Glutamatergic neuron (in vitro differentiated cells): ENCODE results near the gene MED12. TPM values are rescaled to one million over a fixed set of nuclear protein-coding genes. Genes with fewer than 3 reads are reported as not detected.
A peak's percentile ranks its signal among the peaks of the same experiment; 100 is the strongest.

Experiments used
- DNase-seq: peaks from one replicate; pipeline ENCODE4 v3.0.0; 2022
- H3K27ac Mint-ChIP-seq: one replicate; pipeline ENCODE4 v1.8.0; 2020; ENCODE audit warnings: mild to moderate bottlenecking, mixed read lengths, inconsistent platforms; ENCODE audit not compliant: unreplicated experiment
- H3K27me3 Mint-ChIP-seq: one replicate; pipeline ENCODE4 v1.8.0; 2020; ENCODE audit warnings: mild to moderate bottlenecking, moderate library complexity, mixed read lengths, inconsistent platforms; ENCODE audit not compliant: unreplicated experiment
- H3K36me3 Mint-ChIP-seq: one replicate; pipeline ENCODE4 v1.8.0; 2020; ENCODE audit warnings: mild to moderate bottlenecking, mixed read lengths, inconsistent platforms; ENCODE audit not compliant: unreplicated experiment
- H3K4me1 Mint-ChIP-seq: one replicate; pipeline ENCODE4 v1.8.0; 2020; ENCODE audit warnings: mild to moderate bottlenecking, low read depth, mixed read lengths, inconsistent platforms; ENCODE audit not compliant: unreplicated experiment
- H3K4me3 Mint-ChIP-seq: one replicate; pipeline ENCODE4 v1.8.0; 2020; ENCODE audit warnings: mild to moderate bottlenecking, mixed read lengths, inconsistent platforms; ENCODE audit not compliant: unreplicated experiment
- H3K9me3 Mint-ChIP-seq: one replicate; pipeline ENCODE4 v1.8.0; 2020; ENCODE audit warnings: mild to moderate bottlenecking, moderate library complexity, mixed read lengths, inconsistent platforms; ENCODE audit not compliant: unreplicated experiment
- total RNA-seq: library from RNA; stranded (reverse); fragmentation: NEBNext Ultra II Directional; extraction: Animal tissue kit (Norgen Biotek cat#: 25700); gene quantifications from one replicate; pipeline ENCODE4 v1.2.1, GENCODE V29; 2021; ENCODE audit not compliant: unreplicated experiment
- TF ChIP-seq, protein P1 (sequence below): fragments of 200-600 bp; sonication (generic); IDR thresholded peaks from one replicate; pipeline ENCODE4 v1.5.0; 2021; ENCODE audit not compliant: partially characterized antibody, unreplicated experiment

Gene MED12
- total RNA-seq, 1 donor from 2014 or later, result 87.4 TPM

DNA sequence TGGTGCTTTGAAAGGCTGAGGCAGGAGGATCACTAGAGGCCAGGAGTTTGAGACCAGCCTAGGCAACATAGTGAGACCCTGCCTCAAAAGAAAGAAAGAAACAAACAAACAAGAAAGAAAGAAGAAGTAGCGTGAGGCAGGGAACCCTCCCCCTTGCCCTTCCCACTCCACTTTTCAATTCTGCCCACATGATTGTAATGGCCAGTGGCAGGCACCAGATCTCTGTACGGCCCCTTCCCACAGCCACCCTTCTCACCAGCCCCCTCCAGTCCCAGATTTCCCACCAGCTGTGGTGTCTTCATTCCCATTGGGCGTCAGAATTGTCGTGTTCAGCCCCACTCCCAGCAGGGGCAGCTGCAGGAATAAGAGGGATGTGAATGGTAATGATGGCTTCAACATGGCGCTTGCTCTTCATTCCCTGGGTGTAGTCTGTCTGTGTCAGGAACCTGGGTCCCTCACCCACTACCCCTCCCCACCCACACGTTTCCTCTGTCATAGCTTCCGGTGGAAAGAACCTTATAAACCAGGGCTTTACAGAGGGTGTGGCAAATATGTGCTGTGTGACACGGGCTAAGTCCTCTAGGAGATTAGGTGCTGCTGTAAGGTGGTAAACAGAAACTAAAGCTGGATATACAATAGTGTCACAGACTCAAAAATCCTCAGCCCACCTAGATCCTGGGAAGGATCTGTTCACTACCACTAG, 7.1 kb upstream of the MED12 start, which contains the start of gene IL2RG:
Gene IL2RG, minus strand, starts transcription at position 437 of the 703 bp plus-strand sequence. Its CDS starts 38 bp downstream, at position 399.
- no peak within 1 kb of the TSS for H3K27ac Mint-ChIP-seq
- H3K4me1 Mint-ChIP-seq, result peaks cover 12% of the 10 kb centered on the region
- no peaks in the 10 kb centered on the region for H3K36me3 Mint-ChIP-seq
- H3K9me3 Mint-ChIP-seq, result peaks cover 2% of the 10 kb centered on the region
- TF ChIP-seq, protein P1, sequence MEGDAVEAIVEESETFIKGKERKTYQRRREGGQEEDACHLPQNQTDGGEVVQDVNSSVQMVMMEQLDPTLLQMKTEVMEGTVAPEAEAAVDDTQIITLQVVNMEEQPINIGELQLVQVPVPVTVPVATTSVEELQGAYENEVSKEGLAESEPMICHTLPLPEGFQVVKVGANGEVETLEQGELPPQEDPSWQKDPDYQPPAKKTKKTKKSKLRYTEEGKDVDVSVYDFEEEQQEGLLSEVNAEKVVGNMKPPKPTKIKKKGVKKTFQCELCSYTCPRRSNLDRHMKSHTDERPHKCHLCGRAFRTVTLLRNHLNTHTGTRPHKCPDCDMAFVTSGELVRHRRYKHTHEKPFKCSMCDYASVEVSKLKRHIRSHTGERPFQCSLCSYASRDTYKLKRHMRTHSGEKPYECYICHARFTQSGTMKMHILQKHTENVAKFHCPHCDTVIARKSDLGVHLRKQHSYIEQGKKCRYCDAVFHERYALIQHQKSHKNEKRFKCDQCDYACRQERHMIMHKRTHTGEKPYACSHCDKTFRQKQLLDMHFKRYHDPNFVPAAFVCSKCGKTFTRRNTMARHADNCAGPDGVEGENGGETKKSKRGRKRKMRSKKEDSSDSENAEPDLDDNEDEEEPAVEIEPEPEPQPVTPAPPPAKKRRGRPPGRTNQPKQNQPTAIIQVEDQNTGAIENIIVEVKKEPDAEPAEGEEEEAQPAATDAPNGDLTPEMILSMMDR, result no peak
- peaks cover 2% of the 10 kb centered on the region for H3K27me3 Mint-ChIP-seq
- DNase-seq, result no peak
- H3K4me3 Mint-ChIP-seq, result no peak within 1 kb of the TSS

DNA sequence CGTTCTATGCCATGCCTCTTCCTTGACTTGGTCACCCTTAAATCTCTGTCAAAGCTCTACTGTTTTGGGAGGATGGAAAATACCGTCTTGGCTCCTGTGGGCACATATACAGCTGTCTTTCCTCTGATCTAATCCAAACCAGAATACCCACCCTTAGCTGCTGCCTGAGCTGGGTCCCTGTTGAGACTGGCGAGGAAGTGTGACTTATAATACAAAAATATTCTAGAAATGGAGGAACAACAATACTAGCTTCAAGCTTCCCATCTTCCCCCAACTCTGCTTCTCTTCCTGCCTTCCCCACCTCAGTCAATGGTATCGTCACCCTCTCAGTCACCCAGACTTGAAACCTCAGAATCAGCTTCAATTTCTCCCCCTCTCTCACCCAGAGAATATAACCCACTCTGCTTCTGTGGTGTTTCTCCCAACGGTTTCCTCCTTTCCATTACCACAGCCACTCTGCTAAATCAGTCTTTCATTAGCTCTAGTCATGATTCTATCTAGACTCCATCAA, 6.4 kb upstream of the MED12 start:
- Mint-ChIP-seq H3K9me3 (peaks cover 2% of the 10 kb centered on the region), H3K4me3 (no peak overlapping the region), H3K36me3 (no peaks in the 10 kb centered on the region), H3K27me3 (peaks cover 2% of the 10 kb centered on the region), H3K27ac (no peak overlapping the region), H3K4me1 (peaks cover 9% of the 10 kb centered on the region)
- no peak for DNase-seq
- TF ChIP-seq, protein P1, result no peak

DNA sequence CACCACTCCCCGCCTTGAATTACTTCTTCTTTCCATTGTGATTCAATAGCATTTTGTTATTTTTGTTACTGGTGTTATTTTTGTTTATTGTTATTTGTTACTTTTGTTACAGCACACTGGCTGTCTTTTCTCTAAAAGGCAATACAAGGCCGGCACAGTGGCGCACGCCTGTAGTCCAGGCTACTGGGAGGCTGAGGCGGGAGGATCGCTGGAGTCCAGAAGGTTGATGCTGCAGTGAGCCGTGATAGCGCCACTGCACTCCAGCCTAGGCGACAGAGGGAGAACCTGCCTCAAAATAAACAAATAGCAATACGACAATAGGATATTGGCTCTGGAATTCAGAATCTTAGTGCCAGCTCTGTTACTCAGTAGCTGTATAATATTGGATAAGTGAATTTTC, 1.0 kb upstream of the MED12 start:
- TF ChIP-seq, protein P1, result no peak
- Mint-ChIP-seq H3K27me3 (peaks cover 2% of the 10 kb centered on the region), H3K4me3 (no peak overlapping the region), H3K27ac (no peak overlapping the region), H3K36me3 (no peaks in the 10 kb centered on the region), H3K9me3 (peaks cover 2% of the 10 kb centered on the region), H3K4me1 (no peaks in the 10 kb centered on the region)
- no peak for DNase-seq

DNA sequence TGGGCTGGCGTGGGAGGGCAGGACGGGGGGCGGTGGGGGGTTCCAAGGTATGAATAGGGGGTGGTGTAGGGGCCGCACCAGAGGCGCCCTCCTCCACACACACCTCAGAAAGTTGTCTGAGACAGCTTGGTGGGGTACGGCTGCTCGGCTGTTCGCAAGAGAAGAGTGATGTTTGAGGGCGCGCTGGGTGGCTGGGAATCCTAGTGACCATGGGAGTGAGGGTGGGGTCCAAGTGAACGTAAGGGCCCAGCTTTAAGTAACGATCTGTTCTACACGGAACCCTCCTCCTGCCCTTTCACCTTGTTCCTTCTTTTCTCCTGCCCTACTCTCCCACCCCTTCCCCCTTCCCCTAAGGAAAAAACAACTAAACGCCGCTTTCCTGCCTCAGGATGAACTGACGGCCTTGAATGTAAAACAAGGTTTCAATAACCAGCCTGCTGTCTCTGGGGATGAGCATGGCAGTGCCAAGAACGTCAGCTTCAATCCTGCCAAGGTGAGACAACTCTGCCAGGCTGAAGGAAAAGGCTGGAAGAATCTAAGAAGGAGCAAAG, 664 bp downstream of the MED12 start:
- Mint-ChIP-seq H3K9me3 (no peaks in the 10 kb centered on the region), H3K4me3 (peak overlapping the region; percentile 81), H3K36me3 (no peaks in the 10 kb centered on the region), H3K27ac (peak overlapping the region; percentile 5), H3K27me3 (peaks cover 4% of the 10 kb centered on the region), H3K4me1 (no peaks in the 10 kb centered on the region)
- DNase-seq, result no peak
- TF ChIP-seq, protein P1, result no peak

DNA sequence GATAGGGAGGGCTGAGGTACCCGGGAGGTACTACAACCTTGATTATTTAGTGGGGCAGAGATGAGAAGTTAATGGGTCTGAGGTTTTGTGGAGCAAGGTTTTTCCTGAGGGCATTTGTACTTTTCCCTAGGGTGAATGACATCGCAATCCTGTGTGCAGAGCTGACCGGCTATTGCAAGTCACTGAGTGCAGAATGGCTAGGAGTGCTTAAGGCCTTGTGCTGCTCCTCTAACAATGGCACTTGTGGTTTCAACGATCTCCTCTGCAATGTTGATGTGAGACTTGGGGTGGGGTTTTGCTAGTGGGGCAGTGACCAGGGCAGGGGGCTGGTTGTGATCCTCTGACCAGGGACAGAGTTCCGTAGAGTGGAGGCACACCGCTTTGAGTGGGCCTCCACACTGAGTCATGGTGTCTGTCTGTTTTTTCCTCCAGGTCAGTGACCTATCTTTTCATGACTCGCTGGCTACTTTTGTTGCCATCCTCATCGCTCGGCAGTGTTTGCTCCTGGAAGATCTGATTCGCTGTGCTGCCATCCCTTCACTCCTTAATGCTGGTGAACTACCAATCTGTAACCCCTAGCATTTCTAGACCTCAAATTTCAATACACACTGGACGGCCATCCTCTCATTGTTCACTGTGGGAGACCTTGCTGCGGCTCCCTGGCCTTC, 9.9 kb downstream of the MED12 start:
- H3K4me1 Mint-ChIP-seq, result peaks cover 12% of the 10 kb centered on the region
- H3K27me3 Mint-ChIP-seq, result peaks cover 2% of the 10 kb centered on the region
- TF ChIP-seq, protein P1, result no peak
- no peak overlapping the region for H3K27ac Mint-ChIP-seq
- H3K4me3 Mint-ChIP-seq, result no peak overlapping the region
- peaks cover 5% of the 10 kb centered on the region for H3K36me3 Mint-ChIP-seq
- no peak for DNase-seq
- peaks cover 8% of the 10 kb centered on the region for H3K9me3 Mint-ChIP-seq
